HG02970 (cell line): Measurements from ENCODE around the gene LARGE1.
"Not testable (repeated sequence)": the region's sequence is repeated elsewhere in the genome, so short reads cannot be mapped to it uniquely, and the experiment has no call there.

ENCODE experiments used
- ATAC-seq: cut with Tn5 transposase; IDR thresholded peaks from one replicate; pipeline ENCODE4 v1.9.1; 2021; ENCODE audit warnings: mild to moderate bottlenecking, moderate library complexity, moderate number of reproducible peaks; ENCODE audit not compliant: unreplicated experiment, low FRiP score

LARGE1 gene

DNA sequence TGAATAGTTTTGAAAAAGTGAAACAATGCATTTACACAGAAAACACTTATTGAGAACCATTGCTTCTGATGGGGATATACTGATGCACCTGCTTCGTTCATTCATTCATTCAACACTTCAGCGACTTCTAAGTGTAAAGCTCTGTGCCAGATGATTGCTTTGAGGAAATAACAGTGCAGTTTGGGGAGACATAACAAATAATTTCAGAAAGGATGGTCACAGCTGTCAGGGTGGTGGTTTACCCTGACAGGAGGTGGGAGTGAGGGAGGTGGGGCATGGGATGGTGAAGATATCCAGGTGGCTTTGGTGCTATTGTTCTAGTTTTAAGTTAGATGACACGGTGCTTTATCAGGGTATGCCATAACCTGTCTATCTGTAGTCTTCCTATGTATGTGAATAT lies 344.1 kb downstream of the LARGE1 start:
- no peak for ATAC-seq

DNA sequence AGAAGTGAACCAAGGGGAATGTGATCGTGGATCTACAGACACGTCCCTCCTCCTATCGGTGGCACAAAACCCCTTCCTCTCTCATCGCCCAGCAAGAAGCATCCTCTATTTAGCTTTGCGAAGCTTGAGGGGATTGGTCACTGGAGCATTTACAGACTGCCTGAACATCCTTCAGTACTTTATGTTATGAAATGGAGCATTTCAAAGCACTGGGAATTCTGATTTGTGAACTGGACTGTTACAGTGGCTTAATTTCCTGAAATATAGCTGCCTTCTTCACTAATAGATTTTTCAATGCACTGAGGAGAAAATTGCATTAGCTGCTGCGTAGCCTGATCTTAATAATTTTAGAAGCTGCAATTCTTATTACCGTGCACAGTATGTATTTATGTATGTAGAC lies 344.5 kb downstream of the LARGE1 start:
- no peak for ATAC-seq

GRCh38 chr22:33575041-33575440 lies 345.2 kb downstream of the LARGE1 start:
- no peak for ATAC-seq

DNA sequence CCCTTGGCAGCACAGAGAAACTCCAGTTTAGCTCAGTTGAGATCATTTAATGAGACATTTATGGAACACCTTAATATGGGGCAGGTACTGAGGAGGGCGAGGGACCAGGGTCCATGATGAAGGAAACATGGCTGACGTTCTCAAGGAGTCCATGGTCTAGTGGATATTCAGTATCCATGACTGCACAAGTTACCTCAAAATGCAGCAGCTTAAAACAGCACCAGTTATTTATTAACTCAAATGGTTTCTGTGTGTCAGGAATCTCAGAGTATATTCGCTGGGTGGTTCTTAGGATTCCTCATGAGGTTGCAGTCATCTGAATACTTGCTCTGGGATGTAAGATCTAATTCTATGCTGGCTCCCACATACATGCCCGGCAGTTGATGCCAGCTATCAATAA lies 346.8 kb downstream of the LARGE1 start:
- no peak for ATAC-seq

GRCh38 chr22:33572086-33572485 lies 348.2 kb downstream of the LARGE1 start:
- ATAC-seq = no peak

GRCh38 chr22:33570110-33570509 lies 350.2 kb downstream of the LARGE1 start:
- ATAC-seq = no peak

DNA sequence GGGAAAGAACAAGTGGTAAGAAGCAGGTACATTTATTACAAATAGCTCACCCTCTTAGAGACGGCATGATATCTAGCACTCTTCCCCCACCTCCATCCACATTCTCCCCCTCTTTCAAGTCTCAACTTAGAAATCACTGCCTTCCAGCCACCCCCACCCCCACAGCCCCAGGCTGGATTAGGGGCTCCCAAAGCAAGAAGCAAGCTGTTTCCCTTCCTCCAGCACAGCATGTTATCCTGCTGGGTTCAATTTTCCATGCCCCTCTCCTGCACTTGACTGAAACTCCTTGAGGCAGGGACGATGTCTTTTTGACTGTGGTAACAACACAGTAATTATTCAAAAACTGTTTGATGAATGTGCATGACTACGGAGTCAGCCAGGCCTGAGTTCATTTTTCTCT lies 350.7 kb downstream of the LARGE1 start:
- ATAC-seq = no peak

GRCh38 chr22:33569018-33569417 lies 351.3 kb downstream of the LARGE1 start:
- no peak for ATAC-seq

DNA sequence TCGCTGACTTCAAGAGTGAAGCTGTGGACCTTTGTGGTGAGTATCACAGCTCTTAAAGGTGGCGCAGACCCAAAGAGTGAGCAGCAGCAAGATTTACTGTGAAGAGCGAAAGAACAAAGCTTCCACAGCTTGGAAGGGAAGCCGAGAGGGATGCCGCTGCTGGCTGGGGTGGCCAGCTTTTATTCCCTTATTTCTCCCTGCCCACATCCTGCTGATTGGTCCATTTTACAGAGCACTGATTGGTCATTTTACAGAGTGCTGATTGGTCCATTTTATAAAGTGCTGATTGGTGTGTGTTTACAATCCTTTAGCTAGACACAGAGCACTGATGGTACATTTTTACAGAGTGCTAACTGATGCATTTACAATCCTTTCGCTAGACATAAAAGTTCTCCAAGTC lies 353.8 kb downstream of the LARGE1 start:
- ATAC-seq = not testable (repeated sequence)

- ATAC-seq = no peak
These were observed 354.7 kb downstream of the LARGE1 start for GRCh38 chr22:33565580-33565995.

DNA sequence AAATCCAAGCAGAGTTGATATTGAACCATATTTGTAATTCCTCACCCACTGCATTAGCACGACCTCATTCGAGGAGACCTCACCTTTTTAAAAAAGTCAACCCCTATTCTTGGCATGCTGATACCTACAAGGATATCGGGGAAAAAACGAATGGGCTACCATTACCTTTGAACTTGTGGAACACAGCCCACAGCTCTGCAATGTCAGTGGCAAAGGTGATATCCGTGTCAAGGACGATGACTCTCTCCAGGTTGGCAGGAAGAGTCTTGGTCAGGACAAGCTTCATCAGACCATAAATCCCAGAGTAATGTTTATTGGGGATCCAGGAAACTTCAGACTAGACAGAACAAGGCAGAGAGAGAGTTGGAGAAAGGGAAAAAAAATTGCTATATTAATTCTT lies 355.6 kb downstream of the LARGE1 start:
- ATAC-seq = no peak

GRCh38 chr22:33563220-33563964 lies 356.9 kb downstream of the LARGE1 start:
- ATAC-seq = no peak

- ATAC-seq = no peak
These were observed 357.8 kb downstream of the LARGE1 start for GRCh38 chr22:33562501-33562900.

DNA sequence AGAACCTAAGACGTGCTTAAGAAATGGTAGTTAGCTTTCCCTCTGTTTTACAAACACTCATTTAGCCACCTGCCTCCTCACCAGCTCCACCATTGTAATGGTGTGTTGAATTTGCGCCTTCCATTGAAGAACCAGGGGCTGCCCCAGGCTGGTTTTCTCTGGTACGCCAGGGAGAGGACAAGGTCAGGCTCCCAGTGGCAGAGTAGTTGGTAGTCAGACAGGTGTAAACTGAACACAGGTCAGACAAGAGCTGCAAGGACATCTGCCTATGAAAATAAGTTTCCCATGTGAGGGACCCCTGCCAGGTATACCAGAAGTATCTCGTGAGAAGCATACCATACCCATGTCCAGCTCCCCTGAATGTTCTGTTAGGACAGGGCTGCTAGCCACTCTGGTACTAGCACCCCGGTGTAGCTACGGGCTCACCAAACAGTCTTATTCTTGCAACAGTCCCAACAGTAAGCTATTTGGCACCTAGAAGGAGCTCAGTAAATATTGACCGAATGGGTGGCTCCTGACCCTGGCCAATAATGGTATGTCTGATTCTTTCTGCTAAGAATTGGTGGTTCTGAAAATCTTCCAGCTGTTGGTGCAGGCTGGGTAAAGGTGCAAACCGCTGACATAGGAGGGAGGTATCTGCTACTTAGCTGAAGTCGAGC lies 359.0 kb downstream of the LARGE1 start:
- ATAC-seq = no peak

DNA sequence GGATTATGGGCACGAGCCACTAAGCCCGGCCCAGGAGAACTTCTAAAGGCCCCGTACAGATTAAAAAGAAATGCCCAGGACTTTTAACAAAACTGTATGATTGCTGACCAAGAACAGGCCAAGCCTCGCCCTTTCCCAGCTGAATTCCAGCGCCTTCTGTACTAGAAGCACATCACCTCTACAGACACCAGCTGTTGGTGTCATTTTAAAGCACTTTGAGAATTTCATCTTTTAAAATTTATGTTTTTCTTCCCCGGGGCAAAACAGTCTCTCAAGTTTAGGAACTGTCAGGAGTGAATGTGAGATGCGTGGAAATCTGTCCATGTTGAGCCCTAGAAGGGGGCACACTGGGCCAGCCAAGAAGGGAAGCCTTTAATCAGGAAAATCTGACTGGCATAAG lies 362.4 kb downstream of the LARGE1 start:
- ATAC-seq = no peak

GRCh38 chr22:33555814-33556522 lies 364.3 kb downstream of the LARGE1 start:
- no peak for ATAC-seq

DNA sequence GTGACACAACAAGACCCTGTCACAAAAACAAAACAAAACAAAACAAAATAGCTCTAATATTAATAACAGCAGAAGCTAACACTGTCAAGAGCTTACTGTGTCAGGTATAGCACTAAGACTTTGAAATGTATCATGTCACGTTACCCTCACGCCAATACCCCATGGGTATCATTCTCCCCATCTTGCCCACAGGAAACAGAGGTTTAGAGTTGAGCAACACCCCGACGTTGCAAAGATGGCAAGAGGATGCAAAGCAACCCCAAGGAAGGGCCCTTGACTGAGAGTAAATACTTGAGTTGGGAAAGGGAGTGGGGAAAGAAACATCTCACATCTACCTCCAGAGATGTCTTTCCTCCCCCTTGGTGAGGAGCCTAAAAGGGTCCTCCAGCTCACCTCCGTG lies 366.8 kb downstream of the LARGE1 start:
- ATAC-seq = no peak

GRCh38 chr22:33544707-33545106 lies 375.6 kb downstream of the LARGE1 start:
- no peak for ATAC-seq

DNA sequence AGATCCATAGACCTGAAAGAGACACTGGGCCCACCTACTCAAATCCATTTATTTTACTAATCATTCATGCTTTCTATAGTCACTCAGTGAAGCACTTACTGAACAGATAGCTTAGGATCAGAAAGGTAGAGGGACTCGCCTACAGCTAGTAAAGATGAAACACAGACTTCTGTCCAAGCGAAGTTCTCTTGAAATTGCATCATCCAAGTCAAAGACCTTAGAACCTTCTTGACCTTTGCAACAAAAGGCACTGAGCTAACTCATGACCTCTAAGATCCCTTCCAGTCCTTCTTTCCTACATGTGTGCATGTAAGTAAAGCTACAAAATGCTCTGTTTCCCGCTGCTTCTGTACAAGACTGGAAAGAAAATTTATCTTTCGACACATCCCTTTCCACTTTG lies 377.6 kb downstream of the LARGE1 start:
- ATAC-seq = no peak

- ATAC-seq = no peak
These were observed 378.1 kb downstream of the LARGE1 start for GRCh38 chr22:33542153-33542552.

DNA sequence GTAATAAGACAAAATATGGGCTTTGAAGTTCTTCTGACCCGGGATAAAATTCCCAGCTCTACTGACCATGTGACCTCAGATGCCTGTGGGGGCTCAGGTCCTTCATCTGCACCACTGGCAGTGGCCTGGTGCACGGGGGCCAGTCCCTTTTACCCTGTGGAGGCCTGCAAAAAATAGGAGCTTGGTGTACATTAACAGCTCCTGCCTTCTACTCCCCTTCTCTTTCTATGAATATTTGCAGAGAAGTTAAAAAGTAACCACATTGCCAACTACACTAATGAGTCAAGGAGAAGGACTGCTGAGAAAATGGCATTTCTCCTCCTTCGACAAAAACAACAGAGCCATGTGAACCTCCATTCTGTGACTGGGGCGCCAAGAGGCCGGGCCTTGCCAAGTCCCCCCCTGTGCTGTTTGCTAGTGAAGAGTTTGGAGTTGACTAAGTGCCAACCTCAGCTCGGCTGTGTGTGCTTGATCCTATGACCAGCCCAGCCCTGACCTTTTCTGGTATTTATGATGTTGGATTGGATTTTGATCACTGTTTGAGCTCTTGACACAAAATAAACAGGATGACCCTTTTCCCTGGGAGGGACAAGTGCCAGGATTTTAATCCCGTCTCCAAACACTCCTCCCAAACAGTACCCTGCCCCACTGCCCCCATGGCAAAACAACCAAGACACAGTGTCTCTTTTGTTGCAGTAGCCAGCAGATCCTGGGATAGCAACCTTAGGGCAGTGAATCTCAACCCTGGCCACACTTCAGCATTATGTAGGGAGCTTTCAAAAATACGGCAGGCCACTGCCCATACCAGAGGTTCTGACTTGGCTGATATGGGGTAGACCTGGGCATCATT lies 380.1 kb downstream of the LARGE1 start:
- ATAC-seq = no peak
